Astrocyte of the spinal cord (primary cell): ENCODE results near the gene VCAM1.
A peak's percentile ranks its signal among the peaks of the same experiment; 100 is the strongest.
"Not testable (repeated sequence)": the region's sequence is repeated elsewhere in the genome, so short reads cannot be mapped to it uniquely, and the experiment has no call there.

ENCODE experiments used
- DNase-seq: peaks from one replicate; pipeline ENCODE4 v3.0.0; 2011; ENCODE audit warnings: low read depth, low spot score
- H3K4me3 ChIP-seq: 2 replicates; pipeline ENCODE4 v1.5.1; 2011; ENCODE audit warnings: low read depth, mild to moderate bottlenecking, low read length, moderate library complexity
- in situ Hi-C: cut with HindIII; loops from 2 replicates; pipeline ENCODE4 v1.10.0; 2017; ENCODE audit warnings: low sequenced_read_pairs
- TF ChIP-seq, protein P1 (sequence below): IDR thresholded peaks from 2 replicates; pipeline ENCODE4 v1.5.1; 2012; ENCODE audit warnings: low read depth, mild to moderate bottlenecking, low read length, inconsistent platforms

The VCAM1 gene

DNA sequence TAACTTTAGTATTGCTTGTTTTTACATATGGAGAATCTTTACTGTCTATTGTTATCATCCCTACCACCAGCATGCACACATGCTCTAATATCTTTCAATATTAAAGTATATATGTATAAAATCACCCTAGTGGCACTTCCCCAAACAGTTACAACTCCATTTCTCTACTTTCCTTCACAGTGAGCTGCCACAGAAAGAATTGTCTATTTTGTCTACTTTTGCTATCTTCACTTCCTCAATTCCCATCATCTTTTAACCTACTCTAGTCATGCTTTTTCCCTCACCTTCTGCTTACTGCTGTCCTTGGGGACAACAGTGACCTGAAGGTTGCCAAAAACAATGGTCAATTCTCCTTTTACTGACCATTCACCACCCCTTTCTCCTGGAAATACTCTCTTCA, 59.2 kb downstream of the VCAM1 start:
- no peak for DNase-seq
- no peak overlapping the region for H3K4me3 ChIP-seq
- in situ Hi-C loops = no loop called here
- TF ChIP-seq, protein P1, sequence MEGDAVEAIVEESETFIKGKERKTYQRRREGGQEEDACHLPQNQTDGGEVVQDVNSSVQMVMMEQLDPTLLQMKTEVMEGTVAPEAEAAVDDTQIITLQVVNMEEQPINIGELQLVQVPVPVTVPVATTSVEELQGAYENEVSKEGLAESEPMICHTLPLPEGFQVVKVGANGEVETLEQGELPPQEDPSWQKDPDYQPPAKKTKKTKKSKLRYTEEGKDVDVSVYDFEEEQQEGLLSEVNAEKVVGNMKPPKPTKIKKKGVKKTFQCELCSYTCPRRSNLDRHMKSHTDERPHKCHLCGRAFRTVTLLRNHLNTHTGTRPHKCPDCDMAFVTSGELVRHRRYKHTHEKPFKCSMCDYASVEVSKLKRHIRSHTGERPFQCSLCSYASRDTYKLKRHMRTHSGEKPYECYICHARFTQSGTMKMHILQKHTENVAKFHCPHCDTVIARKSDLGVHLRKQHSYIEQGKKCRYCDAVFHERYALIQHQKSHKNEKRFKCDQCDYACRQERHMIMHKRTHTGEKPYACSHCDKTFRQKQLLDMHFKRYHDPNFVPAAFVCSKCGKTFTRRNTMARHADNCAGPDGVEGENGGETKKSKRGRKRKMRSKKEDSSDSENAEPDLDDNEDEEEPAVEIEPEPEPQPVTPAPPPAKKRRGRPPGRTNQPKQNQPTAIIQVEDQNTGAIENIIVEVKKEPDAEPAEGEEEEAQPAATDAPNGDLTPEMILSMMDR = no peak

DNA sequence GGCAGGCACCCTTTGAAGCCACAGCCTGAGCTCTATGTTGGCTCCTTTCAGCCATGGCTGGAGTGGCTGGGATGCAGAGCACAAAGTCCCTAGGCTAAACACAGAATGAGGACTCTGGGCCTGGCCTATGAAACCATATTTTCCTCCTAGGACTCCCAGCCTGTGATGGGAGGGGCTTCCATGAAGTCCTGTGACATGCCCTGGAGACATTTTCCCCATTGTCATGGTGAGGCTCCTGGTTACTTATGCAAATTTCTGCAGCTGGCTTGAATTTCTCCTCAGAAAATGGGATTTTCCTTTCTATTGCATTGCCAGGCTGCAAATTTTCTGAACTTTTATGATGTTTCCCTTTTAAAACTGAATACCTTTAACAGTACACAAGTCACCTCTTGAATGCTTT, 61.3 kb downstream of the VCAM1 start:
- TF ChIP-seq, protein P1 = no peak
- in situ Hi-C loops = no loop called here
- H3K4me3 ChIP-seq = no peak overlapping the region
- no peak for DNase-seq

DNA sequence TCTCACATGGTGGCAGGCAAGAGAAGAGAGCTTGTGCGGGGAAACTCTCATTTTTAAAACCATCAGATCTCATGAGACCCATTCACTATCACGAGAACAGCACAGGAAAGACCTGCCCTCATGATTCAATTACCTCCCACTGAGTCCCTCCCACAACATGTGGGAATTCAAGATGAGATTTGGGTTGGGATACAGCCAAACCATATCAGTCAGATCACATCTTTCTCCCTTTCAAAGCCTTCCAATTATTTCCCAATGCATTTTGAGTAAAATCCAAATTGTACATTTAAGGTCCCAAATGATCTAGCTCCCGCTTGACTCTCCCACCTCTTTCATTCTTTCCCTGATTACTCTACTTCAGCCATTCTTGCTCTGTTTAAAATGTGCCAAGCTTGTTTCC, 62.2 kb downstream of the VCAM1 start:
- DNase-seq, in situ Hi-C loops, H3K4me3 ChIP-seq: not testable (repeated sequence)

DNA sequence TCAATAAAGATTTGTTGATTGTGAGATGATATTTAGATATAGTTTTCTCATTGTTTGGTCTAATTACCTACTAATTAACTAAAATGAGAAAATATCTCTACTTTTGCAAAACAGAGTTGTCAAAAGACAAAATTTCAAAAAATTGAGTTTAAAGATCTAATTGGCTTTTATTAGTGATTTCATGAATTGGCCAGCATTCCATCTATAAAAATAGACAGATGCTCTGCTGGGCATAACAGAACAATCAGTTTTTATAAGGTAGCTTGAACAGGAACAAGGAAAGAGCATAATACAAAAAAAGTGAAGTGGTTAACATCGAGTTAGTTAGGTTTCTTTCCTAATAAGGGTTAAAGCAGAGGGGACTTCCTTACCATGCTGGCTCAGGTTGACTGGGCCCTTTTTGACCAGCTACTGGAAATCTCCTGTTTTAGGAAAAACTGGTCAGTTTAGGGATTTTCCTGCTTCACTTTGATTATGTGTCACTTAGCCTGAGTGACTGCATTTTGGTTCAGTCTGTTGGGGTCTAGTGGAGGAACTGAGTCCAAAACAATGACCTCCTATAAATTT, 63.0 kb downstream of the VCAM1 start:
- no peak for DNase-seq
- TF ChIP-seq, protein P1 = no peak
- in situ Hi-C loops = no loop called here
- no peak overlapping the region for H3K4me3 ChIP-seq

DNA sequence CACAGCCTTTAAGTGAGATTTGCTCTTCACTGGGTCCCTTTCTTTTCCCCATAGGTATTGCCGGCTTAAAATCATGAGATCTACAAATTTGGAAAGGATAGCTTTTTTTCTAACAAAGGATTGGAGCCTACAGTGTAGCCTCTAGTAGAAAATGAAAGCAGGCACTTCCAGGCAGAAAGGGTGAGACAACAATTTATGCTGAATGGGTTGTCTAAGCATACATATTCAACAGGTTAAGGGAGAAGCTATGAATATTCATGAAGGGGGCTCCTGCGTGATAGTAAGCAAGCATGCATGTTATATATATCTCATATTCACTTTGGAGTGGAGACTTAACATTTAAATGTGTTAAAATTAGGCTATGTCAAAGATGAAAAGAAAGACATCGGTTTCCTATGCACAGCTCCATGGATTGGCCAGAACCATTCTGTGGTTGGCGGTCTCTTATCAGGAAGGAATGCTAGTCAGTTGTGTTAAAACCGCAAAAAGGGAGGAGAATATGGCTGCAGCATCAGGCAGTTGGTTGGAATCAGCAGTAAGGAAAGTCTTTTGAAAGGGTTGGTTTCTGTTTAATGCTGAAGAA, 66.0 kb downstream of the VCAM1 start:
- H3K4me3 ChIP-seq = peak overlapping the region; percentile 0
- in situ Hi-C loops = no loop called here
- TF ChIP-seq, protein P1 = no peak
- peak; percentile 89 for DNase-seq

DNA sequence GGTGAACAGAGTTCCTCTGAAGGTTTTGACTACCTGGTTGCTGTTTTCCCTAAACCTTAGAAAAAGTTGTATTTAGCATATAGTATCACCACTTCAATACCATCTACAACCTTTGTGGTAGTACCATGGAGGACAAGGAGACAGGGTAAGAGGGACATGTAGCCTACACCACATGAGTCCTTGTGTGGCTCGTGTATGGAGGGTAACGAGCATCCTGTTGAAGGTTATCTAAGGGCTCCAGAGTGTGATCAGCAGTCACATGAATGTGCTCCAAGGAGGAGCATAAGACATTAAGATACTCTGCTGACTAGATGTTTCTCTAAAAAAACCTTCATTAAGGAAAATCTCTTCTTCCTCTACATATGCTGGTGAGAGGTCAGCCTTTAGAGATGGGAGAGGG, 67.3 kb downstream of the VCAM1 start:
- in situ Hi-C loops = no loop called here
- TF ChIP-seq, protein P1 = no peak
- no peak for DNase-seq
- no peak overlapping the region for H3K4me3 ChIP-seq
